ENCODE data around the gene SLC39A11. TPM values are rescaled to one million over a fixed set of nuclear protein-coding genes. Genes with fewer than 3 reads are reported as not detected.
"Not testable (repeated sequence)": the region's sequence is repeated elsewhere in the genome, so short reads cannot be mapped to it uniquely, and the experiment has no call there.

SLC39A11 gene
- total and polyA plus RNA-seq, 12 donors, result 7.0 to 91.4 (median 22.7) TPM

- no peak for DNase-seq
- intact Hi-C loops (cut with DNase I), result no loop called here
- H3K36me3 ChIP-seq (replicated peaks in 1 of 2), result no peaks in the 10 kb centered on the region
- H3K4me1 ChIP-seq (replicated peaks in 1 of 2), result no peaks in the 10 kb centered on the region
- no peaks in the 10 kb centered on the region for H3K27me3 ChIP-seq
- 78 to 83% (median 81%) methylated on average over 5 of the region's 5 CpGs for WGBS, 4 donors
- H3K27ac ChIP-seq, result no peak overlapping the region
- no peak overlapping the region for H3K4me3 ChIP-seq
- H3K9me3 ChIP-seq (replicated peaks in 1 of 3), result no peaks in the 10 kb centered on the region
- TF ChIP-seq CTCF (IDR thresholded peaks at IDR 0.05) (no peak), POLR2A (IDR thresholded peaks at IDR 0.05) (no peak)
Observed at GRCh38 chr17:73069164-73069770, 23.2 kb downstream of the SLC39A11 start.

GRCh38 chr17:73068322-73069153, 23.9 kb downstream of the SLC39A11 start:
- intact Hi-C loops (cut with DNase I), result no loop called here

GRCh38 chr17:73067699-73068098, 24.8 kb downstream of the SLC39A11 start:
- H3K36me3 ChIP-seq (replicated peaks in 1 of 2); intact Hi-C loops (cut with DNase I); H3K4me3 ChIP-seq; H3K4me1 ChIP-seq (replicated peaks in 1 of 2); H3K27ac ChIP-seq; H3K27me3 ChIP-seq; DNase-seq; H3K9me3 ChIP-seq (replicated peaks in 1 of 3): not testable (repeated sequence)
- WGBS, 4 donors, result 89 to 98% (median 92%) methylated on average over 2 of the region's 2 CpGs

More at GRCh38 chr17:73068322-73069153, 23.9 kb downstream of the SLC39A11 start:
- H3K4me1 ChIP-seq (replicated peaks in 1 of 2), result no peaks in the 10 kb centered on the region
- no peak overlapping the region for H3K4me3 ChIP-seq
- H3K9me3 ChIP-seq (replicated peaks in 1 of 3), result no peaks in the 10 kb centered on the region
- DNase-seq, result no peak
- WGBS, 4 donors, result 83 to 87% (median 86%) methylated on average over 8 to 9 of the region's 9 CpGs
- no peaks in the 10 kb centered on the region for H3K36me3 ChIP-seq (replicated peaks in 1 of 2)
- no peak overlapping the region for H3K27ac ChIP-seq
- TF ChIP-seq POLR2A (IDR thresholded peaks at IDR 0.05) (no peak), CTCF (IDR thresholded peaks at IDR 0.05) (no peak)
- no peaks in the 10 kb centered on the region for H3K27me3 ChIP-seq

GRCh38 chr17:73067075-73067474, 25.4 kb downstream of the SLC39A11 start:
- Histone ChIP-seq H3K9me3 (replicated peaks in 1 of 3) (no peaks in the 10 kb centered on the region), H3K27me3 (no peaks in the 10 kb centered on the region), H3K4me3 (no peak overlapping the region), H3K36me3 (replicated peaks in 1 of 2) (no peaks in the 10 kb centered on the region), H3K27ac (no peak overlapping the region), H3K4me1 (replicated peaks in 1 of 2) (no peaks in the 10 kb centered on the region)
- intact Hi-C loops (cut with DNase I), result no loop called here
- WGBS, 4 donors, result 95 to 100% (median 96%) methylated on average over 3 of the region's 3 CpGs
- no peak for DNase-seq
- TF ChIP-seq POLR2A (IDR thresholded peaks at IDR 0.05) (no peak), CTCF (IDR thresholded peaks at IDR 0.05) (no peak)
